ENCODE results near the gene RXRA.

Gene RXRA

GRCh38 chr9:134385915-134386314 is 59.7 kb downstream of the RXRA start:
- H3K27me3 ChIP-seq (ENCODE audit: low read length), result no peaks in the 10 kb centered on the region
- H3K9me3 ChIP-seq (ENCODE audit: insufficient read depth, low read length), result no peaks in the 10 kb centered on the region
- TF ChIP-seq EZH2phosphoT487 (conservative IDR thresholded peaks at IDR 0.05; ENCODE audit: low read length) (no peak), CTCF (IDR thresholded peaks at IDR 0.05; ENCODE audit: insufficient read depth, low read length, poor library complexity, severe bottlenecking) (no peak)
- no peaks in the 10 kb centered on the region for H4K20me1 ChIP-seq (ENCODE audit: low read depth, low read length)
- no peaks in the 10 kb centered on the region for H3K9me2 ChIP-seq (replicated peaks; ENCODE audit: insufficient read depth, low read length)
- no peaks in the 10 kb centered on the region for H3K36me3 ChIP-seq (ENCODE audit: low read length)
- H3F3A ChIP-seq (ENCODE audit: insufficient read depth), result no peaks in the 10 kb centered on the region
- no peak overlapping the region for H3K9ac ChIP-seq (ENCODE audit: low read length)
- H3K4me2 ChIP-seq (ENCODE audit: low read depth, low read length, poor library complexity, severe bottlenecking), result no peak overlapping the region
- H3K27ac ChIP-seq (ENCODE audit: low read depth, low read length), result no peak overlapping the region
- H2AFZ ChIP-seq (ENCODE audit: low read depth, low read length, severe bottlenecking), result no peak overlapping the region
- no peaks in the 10 kb centered on the region for H3K79me2 ChIP-seq (ENCODE audit: insufficient read depth, low read length)
- no peak overlapping the region for H3K4me3 ChIP-seq (ENCODE audit: insufficient read depth, low read length, poor library complexity, severe bottlenecking)

- no peak overlapping the region for H2AFZ ChIP-seq (ENCODE audit: low read depth, low read length, severe bottlenecking)
- no peaks in the 10 kb centered on the region for H3K36me3 ChIP-seq (ENCODE audit: low read length)
- no peaks in the 10 kb centered on the region for H3F3A ChIP-seq (ENCODE audit: insufficient read depth)
- TF ChIP-seq EZH2phosphoT487 (conservative IDR thresholded peaks at IDR 0.05; ENCODE audit: low read length) (no peak), CTCF (IDR thresholded peaks at IDR 0.05; ENCODE audit: insufficient read depth, low read length, poor library complexity, severe bottlenecking) (no peak)
- no peaks in the 10 kb centered on the region for H3K9me3 ChIP-seq (ENCODE audit: insufficient read depth, low read length)
- H3K79me2 ChIP-seq (ENCODE audit: insufficient read depth, low read length), result no peaks in the 10 kb centered on the region
- H3K27ac ChIP-seq (ENCODE audit: low read depth, low read length), result no peak overlapping the region
- H3K4me3 ChIP-seq (ENCODE audit: insufficient read depth, low read length, poor library complexity, severe bottlenecking), result no peak overlapping the region
- no peaks in the 10 kb centered on the region for H4K20me1 ChIP-seq (ENCODE audit: low read depth, low read length)
- no peak overlapping the region for H3K9ac ChIP-seq (ENCODE audit: low read length)
- H3K27me3 ChIP-seq (ENCODE audit: low read length), result no peaks in the 10 kb centered on the region
- H3K9me2 ChIP-seq (replicated peaks; ENCODE audit: insufficient read depth, low read length), result no peaks in the 10 kb centered on the region
- H3K4me2 ChIP-seq (ENCODE audit: low read depth, low read length, poor library complexity, severe bottlenecking), result no peak overlapping the region
These were observed 60.9 kb downstream of the RXRA start for GRCh38 chr9:134386951-134387831.

GRCh38 chr9:134388289-134388808 is 62.1 kb downstream of the RXRA start:
- no peaks in the 10 kb centered on the region for H3K9me2 ChIP-seq (replicated peaks; ENCODE audit: insufficient read depth, low read length)
- H2AFZ ChIP-seq (ENCODE audit: low read depth, low read length, severe bottlenecking), result no peak overlapping the region
- no peaks in the 10 kb centered on the region for H3K79me2 ChIP-seq (ENCODE audit: insufficient read depth, low read length)
- no peaks in the 10 kb centered on the region for H4K20me1 ChIP-seq (ENCODE audit: low read depth, low read length)
- no peaks in the 10 kb centered on the region for H3K9me3 ChIP-seq (ENCODE audit: insufficient read depth, low read length)
- H3K27ac ChIP-seq (ENCODE audit: low read depth, low read length), result no peak overlapping the region
- no peak overlapping the region for H3K4me3 ChIP-seq (ENCODE audit: insufficient read depth, low read length, poor library complexity, severe bottlenecking)
- no peaks in the 10 kb centered on the region for H3K36me3 ChIP-seq (ENCODE audit: low read length)
- no peak overlapping the region for H3K9ac ChIP-seq (ENCODE audit: low read length)
- H3K27me3 ChIP-seq (ENCODE audit: low read length), result no peaks in the 10 kb centered on the region
- TF ChIP-seq EZH2phosphoT487 (conservative IDR thresholded peaks at IDR 0.05; ENCODE audit: low read length), result no peak
- no peak for TF ChIP-seq CTCF (IDR thresholded peaks at IDR 0.05; ENCODE audit: insufficient read depth, low read length, poor library complexity, severe bottlenecking)
- H3K4me2 ChIP-seq (ENCODE audit: low read depth, low read length, poor library complexity, severe bottlenecking), result no peak overlapping the region
- no peaks in the 10 kb centered on the region for H3F3A ChIP-seq (ENCODE audit: insufficient read depth)

All from SU-DHL-6 (cell line).